Activated CD4-positive, alpha-beta memory T cell treated with anti-CD3 and anti-CD28 coated beads, Interleukin-2, amount 10 ng/mL, durations not matched to agents 7 days and 5 days (primary cell): Measurements from ENCODE around the gene NEK1. TPM values are rescaled to one million over a fixed set of nuclear protein-coding genes. Genes with fewer than 3 reads are reported as not detected.
"Not testable (repeated sequence)": the region's sequence is repeated elsewhere in the genome, so short reads cannot be mapped to it uniquely, and the experiment has no call there.

Experiments used
- CTCF ChIA-PET: fragments of 350-600 bp; sonication (Branson Sonifier 250); formaldehyde crosslinking; loops from one replicate; lab custom pipeline; 2021; ENCODE audit warnings: antibody characterized with exemption, inconsistent platforms; lab: Charles Lee
- POLR2A ChIA-PET: fragments of 350-600 bp; sonication (Branson Sonifier 250); formaldehyde crosslinking; loops from one replicate; lab custom pipeline; 2021; ENCODE audit warnings: antibody characterized with exemption; lab: Charles Lee
- DNase-seq: peaks from one replicate; pipeline ENCODE4 v3.0.0-alpha.2; 2020
- H3K27ac Mint-ChIP-seq: one replicate; pipeline ENCODE4 v1.8.0; 2021; ENCODE audit warnings: mild to moderate bottlenecking, mixed read lengths
- H3K27me3 Mint-ChIP-seq: one replicate; pipeline ENCODE4 v1.8.0; 2021; ENCODE audit warnings: mixed read lengths
- H3K36me3 Mint-ChIP-seq: one replicate; pipeline ENCODE4 v1.8.0; 2021; ENCODE audit warnings: low read depth, mixed read lengths
- H3K4me1 Mint-ChIP-seq: one replicate; pipeline ENCODE4 v1.8.0; 2021; ENCODE audit warnings: mixed read lengths
- H3K4me3 Mint-ChIP-seq: one replicate; pipeline ENCODE4 v1.8.0; 2021; ENCODE audit warnings: mild to moderate bottlenecking, mixed read lengths
- H3K9me3 Mint-ChIP-seq: one replicate; pipeline ENCODE4 v1.8.0; 2021; ENCODE audit warnings: mixed read lengths
- total RNA-seq, 2 experiments: library from RNA; stranded (reverse); gene quantifications; one replicate each; pipeline ENCODE4 v1.2.3, GENCODE V29; 2021

Gene NEK1
- total RNA-seq, 2 experiments from 2014 or later, result 14.6 to 14.8 TPM

DNA sequence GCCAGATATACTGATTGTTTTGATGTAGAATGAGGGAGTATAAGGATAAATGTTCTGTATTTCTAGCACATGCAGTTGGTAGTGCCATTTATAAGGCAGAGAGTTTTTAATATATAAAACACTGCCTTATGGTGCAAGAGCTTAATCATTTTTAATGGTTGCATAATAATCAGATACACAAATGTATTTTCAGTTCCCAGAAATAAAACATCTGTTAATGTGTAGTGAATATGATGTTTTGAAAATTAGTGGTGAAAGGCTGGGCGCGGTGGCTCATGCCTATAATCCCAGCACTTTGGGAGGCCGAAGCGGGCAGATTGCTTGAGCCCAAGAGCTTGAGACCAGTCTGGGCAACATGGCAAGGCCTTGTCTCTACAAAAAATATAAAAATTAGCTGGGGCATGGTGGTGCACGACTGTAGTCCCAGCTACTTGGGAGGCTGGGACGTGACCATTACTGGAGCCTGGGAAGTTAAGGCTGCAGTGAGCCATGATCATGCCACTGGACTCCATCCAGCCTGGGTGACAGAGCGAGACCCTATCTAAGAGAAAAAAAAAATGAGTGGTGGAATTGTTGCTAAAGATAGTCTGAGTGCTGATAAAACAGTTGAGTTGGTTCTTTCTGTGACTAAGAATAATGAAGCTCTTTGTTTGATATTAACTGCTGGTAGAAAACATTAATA lies 37.3 kb upstream of the NEK1 start:
- no peak overlapping the region for H3K27ac Mint-ChIP-seq
- DNase-seq, result no peak
- H3K9me3 Mint-ChIP-seq, result no peaks in the 10 kb centered on the region
- H3K27me3 Mint-ChIP-seq, result no peaks in the 10 kb centered on the region
- ChIA-PET CTCF (interaction anchor here (1.1 kb wide), 1 partner anchor 8 kb away, joined by 4 read pairs; no protein-coding TSS in a partner anchor), POLR2A (interaction anchor here (0.9 kb wide), 1 partner anchor 29 kb away, joined by 3 read pairs; the partner anchor contains the start of gene CLCN3)
- H3K36me3 Mint-ChIP-seq, result peaks cover 18% of the 10 kb centered on the region
- no peaks in the 10 kb centered on the region for H3K4me1 Mint-ChIP-seq
- H3K4me3 Mint-ChIP-seq, result no peak overlapping the region

DNA sequence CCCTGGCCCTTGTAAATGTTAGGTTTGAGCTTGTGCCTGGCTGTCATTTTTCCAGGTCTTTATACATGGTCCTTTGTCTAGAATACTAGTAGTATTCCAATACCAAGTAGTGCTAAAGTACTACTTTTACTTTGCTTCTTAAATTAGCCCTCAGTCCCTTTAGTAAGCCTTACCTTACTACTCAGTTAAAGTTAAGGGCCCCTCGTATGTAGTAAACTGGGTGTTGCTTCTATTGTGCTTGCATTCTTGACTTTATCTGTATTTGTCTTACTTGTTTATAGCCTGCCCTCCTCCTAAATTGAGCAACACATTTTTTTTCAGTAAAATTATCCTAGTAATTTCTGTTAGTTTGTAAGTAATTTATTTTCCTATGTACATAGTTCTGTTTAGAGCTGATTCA lies 33.2 kb upstream of the NEK1 start:
- no peak for DNase-seq
- Mint-ChIP-seq H3K27ac (no peak overlapping the region), H3K9me3 (no peaks in the 10 kb centered on the region), H3K27me3 (no peaks in the 10 kb centered on the region), H3K4me3 (no peak overlapping the region), H3K4me1 (no peaks in the 10 kb centered on the region), H3K36me3 (peaks cover 24% of the 10 kb centered on the region)
- CTCF ChIA-PET, result interaction anchor here (0.9 kb wide), 1 partner anchor 33 kb away, joined by 3 read pairs; the partner anchor contains the start of gene NEK1
- POLR2A ChIA-PET, result no interaction called here

GRCh38 chr4:169644802-169645201 lies 32.4 kb upstream of the NEK1 start:
- Mint-ChIP-seq H3K27me3 (no peaks in the 10 kb centered on the region), H3K9me3 (no peaks in the 10 kb centered on the region), H3K27ac (no peak overlapping the region), H3K4me1 (no peaks in the 10 kb centered on the region), H3K4me3 (no peak overlapping the region), H3K36me3 (peaks cover 28% of the 10 kb centered on the region)
- ChIA-PET POLR2A (no interaction called here), CTCF (interaction anchor here (0.9 kb wide), 1 partner anchor 32 kb away, joined by 3 read pairs; the partner anchor contains the start of gene NEK1)
- DNase-seq, result no peak

- POLR2A ChIA-PET, result no interaction called here
Observed at GRCh38 chr4:169640261-169640870, 28.0 kb upstream of the NEK1 start.

DNA sequence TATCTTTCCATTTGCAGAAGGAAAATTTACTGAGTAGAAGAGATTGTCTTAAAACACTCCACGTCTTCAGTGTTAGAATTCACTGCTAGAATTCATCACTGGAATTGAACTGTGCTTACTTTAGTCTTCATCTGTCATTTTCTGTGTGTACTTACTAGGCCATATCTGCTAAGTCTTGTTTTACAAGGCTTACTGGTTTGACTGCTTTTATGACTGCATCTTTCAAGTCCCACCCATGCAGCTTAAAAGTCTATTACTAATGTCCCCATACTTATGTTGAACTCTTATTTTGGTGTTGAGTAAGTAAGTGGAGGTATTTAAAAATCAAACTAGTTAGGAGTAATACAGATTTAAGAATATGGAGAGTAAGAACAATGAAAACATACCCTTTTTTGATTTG lies 22.6 kb upstream of the NEK1 start:
- POLR2A ChIA-PET, result no interaction called here

More at GRCh38 chr4:169640261-169640870, 28.0 kb upstream of the NEK1 start:
- H3K27me3 Mint-ChIP-seq, result no peaks in the 10 kb centered on the region
- no peaks in the 10 kb centered on the region for H3K9me3 Mint-ChIP-seq
- H3K27ac Mint-ChIP-seq, result no peak overlapping the region
- DNase-seq, result no peak
- H3K4me3 Mint-ChIP-seq, result no peak overlapping the region
- H3K4me1 Mint-ChIP-seq, result peaks cover 4% of the 10 kb centered on the region
- peaks cover 47% of the 10 kb centered on the region for H3K36me3 Mint-ChIP-seq
- CTCF ChIA-PET, result no interaction called here

DNA sequence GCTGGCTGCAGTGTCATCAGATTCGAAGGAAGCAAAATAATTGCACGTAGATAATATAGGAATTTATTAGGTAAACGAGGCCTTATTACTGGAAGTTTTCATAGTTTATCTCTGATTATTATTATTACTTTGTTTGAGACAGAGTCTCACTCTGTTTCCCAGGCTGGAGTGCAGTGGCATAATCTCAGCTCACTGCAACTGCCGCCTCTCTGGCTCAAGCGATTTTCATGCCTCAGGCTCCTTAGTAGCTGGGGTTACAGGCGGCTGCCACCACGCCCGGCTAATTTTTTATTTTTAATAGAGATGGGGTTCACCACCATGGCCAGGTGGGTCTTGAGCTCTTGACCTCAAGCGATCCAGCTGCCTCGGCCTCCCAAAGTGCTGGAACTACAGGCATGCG lies 20.5 kb upstream of the NEK1 start:
- DNase-seq, result no peak
- no peaks in the 10 kb centered on the region for H3K27me3 Mint-ChIP-seq
- ChIA-PET POLR2A (no interaction called here), CTCF (no interaction called here)
- no peak overlapping the region for H3K27ac Mint-ChIP-seq
- H3K4me1 Mint-ChIP-seq, result peaks cover 8% of the 10 kb centered on the region
- H3K4me3 Mint-ChIP-seq, result no peak overlapping the region
- H3K9me3 Mint-ChIP-seq, result no peaks in the 10 kb centered on the region
- H3K36me3 Mint-ChIP-seq, result peaks cover 27% of the 10 kb centered on the region

More for the DNA sequence above, 22.6 kb upstream of the NEK1 start:
- Mint-ChIP-seq H3K27ac (no peak overlapping the region), H3K4me3 (no peak overlapping the region), H3K27me3 (no peaks in the 10 kb centered on the region), H3K36me3 (peaks cover 39% of the 10 kb centered on the region), H3K4me1 (peaks cover 6% of the 10 kb centered on the region), H3K9me3 (no peaks in the 10 kb centered on the region)
- CTCF ChIA-PET, result no interaction called here
- DNase-seq, result no peak

DNA sequence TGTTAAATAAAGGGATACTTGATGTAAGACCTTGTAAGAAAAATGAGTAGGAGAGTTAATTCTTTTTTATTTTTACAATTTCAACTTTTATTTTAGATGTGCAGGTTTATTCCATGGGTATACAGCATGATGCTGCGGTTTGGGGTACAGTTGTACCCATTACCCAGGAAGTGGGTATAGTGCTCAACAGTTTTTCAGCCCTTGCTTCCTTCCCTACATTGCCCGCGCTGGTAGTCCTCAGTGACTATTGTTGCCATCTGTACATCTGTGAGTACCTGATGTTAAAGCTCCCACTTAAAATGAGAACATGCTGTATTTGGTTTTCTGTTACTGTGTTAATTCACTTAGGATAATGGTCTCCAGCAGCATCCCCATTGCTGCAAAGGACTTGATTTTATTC lies 17.7 kb upstream of the NEK1 start:
- CTCF ChIA-PET, result interaction anchor here (0.5 to 1.5 kb wide), 4 partner anchors 10 to 293 kb away, joined by 3 to 4 read pairs (median 3); partner anchors contain the start of genes CLCN3 and NEK1
- POLR2A ChIA-PET, result interaction anchor here (0.8 to 1.0 kb wide), 2 partner anchors 10 to 30 kb away, joined by 3 read pairs; partner anchors contain the start of gene CLCN3

GRCh38 chr4:169628579-169628978 lies 16.2 kb upstream of the NEK1 start:
- DNase-seq, result no peak
- peaks cover 14% of the 10 kb centered on the region for H3K4me1 Mint-ChIP-seq
- ChIA-PET CTCF (no interaction called here), POLR2A (no interaction called here)
- no peak overlapping the region for H3K27ac Mint-ChIP-seq
- H3K36me3 Mint-ChIP-seq, result peaks cover 21% of the 10 kb centered on the region
- no peaks in the 10 kb centered on the region for H3K27me3 Mint-ChIP-seq
- H3K9me3 Mint-ChIP-seq, result no peaks in the 10 kb centered on the region
- H3K4me3 Mint-ChIP-seq, result no peak overlapping the region

More for the DNA sequence above, 17.7 kb upstream of the NEK1 start:
- no peaks in the 10 kb centered on the region for H3K9me3 Mint-ChIP-seq
- H3K4me3 Mint-ChIP-seq, result no peak overlapping the region
- DNase-seq, result no peak
- peaks cover 13% of the 10 kb centered on the region for H3K4me1 Mint-ChIP-seq
- no peaks in the 10 kb centered on the region for H3K27me3 Mint-ChIP-seq
- no peak overlapping the region for H3K27ac Mint-ChIP-seq
- H3K36me3 Mint-ChIP-seq, result peaks cover 18% of the 10 kb centered on the region

- H3K4me1 Mint-ChIP-seq, result peaks cover 25% of the 10 kb centered on the region
- no peaks in the 10 kb centered on the region for H3K27me3 Mint-ChIP-seq
- no peak for DNase-seq
- no peak overlapping the region for H3K4me3 Mint-ChIP-seq
- H3K36me3 Mint-ChIP-seq, result peaks cover 23% of the 10 kb centered on the region
- H3K9me3 Mint-ChIP-seq, result no peaks in the 10 kb centered on the region
- no peak overlapping the region for H3K27ac Mint-ChIP-seq
- ChIA-PET POLR2A (interaction anchor here (1.3 kb wide), 1 partner anchor 14 kb away, joined by 5 read pairs; no protein-coding TSS in a partner anchor), CTCF (no interaction called here)
Observed at GRCh38 chr4:169627307-169627706, 14.9 kb upstream of the NEK1 start.

DNA sequence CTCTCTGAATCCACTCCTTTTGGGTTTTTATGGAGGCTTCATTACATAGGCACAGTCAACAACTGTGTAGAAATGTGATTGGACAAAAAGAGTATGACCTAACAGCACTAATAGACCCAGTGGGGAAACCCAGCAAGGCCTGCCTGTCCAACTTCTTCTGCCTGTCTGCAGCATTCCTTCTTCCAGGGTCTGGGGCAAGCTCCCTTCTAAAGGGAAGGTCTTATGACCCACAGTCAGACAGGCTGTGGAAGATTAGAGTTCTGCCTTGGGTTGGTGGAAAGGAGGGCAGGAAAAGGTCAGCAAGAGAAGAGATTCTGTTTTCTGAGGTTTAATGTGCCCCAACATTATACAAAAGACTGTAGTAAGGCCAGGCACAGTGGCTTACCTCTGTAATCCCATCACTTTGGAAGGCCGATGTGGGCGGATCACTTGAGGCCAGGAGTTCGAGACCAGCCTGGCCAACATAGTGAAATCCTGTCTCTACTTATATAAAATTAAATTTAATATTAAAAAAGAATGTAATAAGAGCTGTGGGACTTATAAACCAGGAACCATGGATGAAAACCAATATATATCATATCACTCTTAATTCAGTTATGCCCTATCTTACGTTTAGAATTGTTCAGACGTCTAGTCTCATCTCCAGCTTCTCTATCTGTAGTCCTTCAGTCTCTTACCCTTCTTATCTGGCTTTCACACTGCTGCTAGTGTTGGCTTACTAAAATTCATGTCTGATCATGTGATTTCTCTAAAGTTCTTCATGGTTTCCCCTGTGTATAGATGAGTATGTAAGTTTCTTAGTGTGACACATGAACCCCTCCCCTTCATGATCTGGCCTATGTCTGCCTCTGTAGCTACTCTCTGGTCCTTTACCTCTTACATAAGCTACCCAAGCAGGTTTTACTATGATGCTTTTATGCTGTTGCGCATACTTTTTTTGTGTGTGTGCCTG lies 14.2 kb upstream of the NEK1 start:
- DNase-seq, result no peak
- POLR2A ChIA-PET, result interaction anchor here (1.3 kb wide), 2 partner anchors 13 to 33 kb away, joined by 3 to 5 read pairs; no protein-coding TSS in a partner anchor
- Mint-ChIP-seq H3K4me3 (no peak overlapping the region), H3K9me3 (no peaks in the 10 kb centered on the region), H3K27ac (no peak overlapping the region), H3K36me3 (peaks cover 18% of the 10 kb centered on the region), H3K27me3 (no peaks in the 10 kb centered on the region), H3K4me1 (peaks cover 32% of the 10 kb centered on the region)
- CTCF ChIA-PET, result no interaction called here

DNA sequence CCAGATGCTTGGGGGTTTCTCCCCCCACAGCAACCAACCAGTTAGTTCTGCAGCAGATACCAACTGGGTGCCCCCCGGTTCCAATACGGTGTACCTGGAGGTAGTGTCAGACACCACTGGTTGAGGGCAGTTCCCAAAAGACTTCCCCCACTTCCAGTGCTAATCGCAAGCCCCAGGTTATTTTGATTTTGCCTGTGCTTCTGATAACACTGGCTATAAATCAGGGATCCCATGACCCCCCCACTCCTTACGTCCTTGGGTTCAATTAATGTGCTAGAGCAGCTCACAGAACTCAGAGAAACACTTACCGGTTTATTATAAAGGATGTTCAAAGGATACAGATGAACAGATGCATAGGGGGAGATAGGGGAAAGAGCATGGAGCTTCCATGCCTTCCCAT lies 13.5 kb upstream of the NEK1 start:
- Mint-ChIP-seq H3K4me3 (no peak overlapping the region), H3K36me3 (peaks cover 12% of the 10 kb centered on the region), H3K27me3 (no peaks in the 10 kb centered on the region), H3K27ac (no peak overlapping the region), H3K9me3 (no peaks in the 10 kb centered on the region), H3K4me1 (peaks cover 32% of the 10 kb centered on the region)
- ChIA-PET POLR2A (interaction anchor here (1.3 kb wide), 1 partner anchor 33 kb away, joined by 3 read pairs; no protein-coding TSS in a partner anchor), CTCF (no interaction called here)
- DNase-seq, result no peak

DNA sequence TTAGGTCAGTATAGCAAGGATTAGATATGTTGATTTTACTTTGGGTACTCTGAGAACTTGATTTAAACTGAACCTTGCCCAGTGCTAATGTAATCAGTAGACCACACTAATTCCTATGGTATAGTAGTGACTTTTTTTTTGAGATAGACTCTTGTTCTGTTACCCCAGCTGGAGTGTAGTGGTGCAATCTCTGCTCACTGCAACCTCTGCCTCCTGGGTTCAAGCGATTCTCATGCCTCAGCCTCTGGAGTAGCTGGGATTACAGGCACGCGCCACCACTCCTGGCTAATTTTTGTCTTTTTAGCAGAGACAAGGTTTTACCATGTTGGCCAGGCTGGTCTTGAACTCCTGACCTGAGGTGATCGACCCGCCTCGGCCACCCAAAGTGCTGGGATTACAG lies 11.6 kb upstream of the NEK1 start:
- POLR2A ChIA-PET, result interaction anchor here (1.1 kb wide), 1 partner anchor 13 kb away, joined by 4 read pairs; no protein-coding TSS in a partner anchor
- H3K36me3 Mint-ChIP-seq, result peaks cover 10% of the 10 kb centered on the region
- peaks cover 32% of the 10 kb centered on the region for H3K4me1 Mint-ChIP-seq
- not testable (repeated sequence) for H3K9me3 Mint-ChIP-seq, H3K27me3 Mint-ChIP-seq, DNase-seq, H3K27ac Mint-ChIP-seq, H3K4me3 Mint-ChIP-seq
- CTCF ChIA-PET, result interaction anchor here (0.8 to 1.3 kb wide), 2 partner anchors 8 to 11 kb away, joined by 3 to 6 read pairs; partner anchors contain the start of gene NEK1
